WTC11 (cell line): ENCODE data around the gene CENPF. TPM values are rescaled to one million over a fixed set of nuclear protein-coding genes. Genes with fewer than 3 reads are reported as not detected.
"Not testable (repeated sequence)": the region's sequence is repeated elsewhere in the genome, so short reads cannot be mapped to it uniquely, and the experiment has no call there.

ENCODE experiments used
- ATAC-seq: fragments of 200-7000 bp; cut with Tn5 transposase; 2 replicates; pipeline ENCODE4 v1.10.0; 2021; ENCODE audit warnings: mild to moderate bottlenecking, moderate library complexity
- CTCF ChIA-PET: fragments of 300-600 bp; sonication (Branson Sonifier 250); formaldehyde crosslinking; loops from one replicate; lab custom pipeline; 2021; ENCODE audit warnings: antibody characterized with exemption; lab: Charles Lee
- POLR2A ChIA-PET: fragments of 350-600 bp; sonication (Branson Sonifier 250); formaldehyde crosslinking; loops from one replicate; lab custom pipeline; 2021; ENCODE audit warnings: antibody characterized with exemption; lab: Charles Lee
- DNase-seq: peaks from one replicate; pipeline ENCODE4 v3.0.0; 2021; ENCODE audit warnings: low spot score
- H3K27ac Mint-ChIP-seq: 2 replicates; pipeline ENCODE4 v1.8.0; 2021; ENCODE audit warnings: mixed read lengths
- H3K27me3 Mint-ChIP-seq: 2 replicates; pipeline ENCODE4 v1.8.0; 2021; ENCODE audit warnings: low read depth, mild to moderate bottlenecking, moderate library complexity, mixed read lengths
- H3K36me3 Mint-ChIP-seq: 2 replicates; pipeline ENCODE4 v1.8.0; 2021; ENCODE audit warnings: mixed read lengths
- H3K4me1 Mint-ChIP-seq: 2 replicates; pipeline ENCODE4 v1.8.0; 2022; ENCODE audit warnings: mixed read lengths
- H3K4me3 Mint-ChIP-seq: 2 replicates; pipeline ENCODE4 v1.8.0; 2021; ENCODE audit warnings: mild to moderate bottlenecking, moderate library complexity, mixed read lengths
- H3K9me3 Mint-ChIP-seq: 2 replicates; pipeline ENCODE4 v1.8.0; 2021; ENCODE audit warnings: mixed read lengths
- CREM ChIP-seq: sonication (generic); formaldehyde crosslinking; IDR thresholded peaks from 2 replicates; pipeline ENCODE4 v1.8.1; 2022; ENCODE audit warnings: mild to moderate bottlenecking, missing genetic modification reagents, moderate library complexity
- GRHL2 ChIP-seq: fragments of 250-450 bp; sonication (Bioruptor Pico); IDR thresholded peaks from 2 replicates; pipeline ENCODE4 v1.8.0; 2022; ENCODE audit warnings: mild to moderate bottlenecking, moderate library complexity; ENCODE audit not compliant: insufficient replicate concordance, severe bottlenecking
- KAT7 ChIP-seq: sonication (generic); formaldehyde crosslinking; IDR thresholded peaks from 2 replicates; pipeline ENCODE4 v1.8.1; 2023; ENCODE audit warnings: missing genetic modification reagents, mild to moderate bottlenecking, borderline replicate concordance
- NFATC4 ChIP-seq: fragments of 250-450 bp; sonication (Bioruptor Pico); IDR thresholded peaks from 2 replicates; pipeline ENCODE4 v1.9.0; 2021; ENCODE audit warnings: mild to moderate bottlenecking
- NFE2L1 ChIP-seq: sonication (generic); formaldehyde crosslinking; IDR thresholded peaks from 2 replicates; pipeline ENCODE4 v1.8.1; 2023; ENCODE audit warnings: missing genetic modification reagents
- NFYB ChIP-seq: sonication (generic); formaldehyde crosslinking; conservative IDR thresholded peaks from 2 replicates; pipeline ENCODE4 v1.8.0; 2022; ENCODE audit warnings: low read depth, missing genetic modification reagents
- SMAD3 ChIP-seq: sonication (generic); formaldehyde crosslinking; IDR thresholded peaks from 2 replicates; pipeline ENCODE4 v1.8.0; 2022; ENCODE audit warnings: missing genetic modification reagents, mild to moderate bottlenecking, borderline replicate concordance
- TCF7 ChIP-seq: sonication (generic); formaldehyde crosslinking; IDR thresholded peaks from 2 replicates; pipeline ENCODE4 v1.8.0; 2022; ENCODE audit warnings: mild to moderate bottlenecking, low read depth, missing genetic modification reagents, moderate library complexity
- ZNF121 ChIP-seq: sonication (generic); formaldehyde crosslinking; IDR thresholded peaks from 2 replicates; pipeline ENCODE4 v1.8.0; 2023; ENCODE audit warnings: missing genetic modification reagents
- ZNF416 ChIP-seq: fragments of 250-450 bp; sonication (Bioruptor Pico); IDR thresholded peaks from 2 replicates; pipeline ENCODE4 v1.9.0; 2021; ENCODE audit warnings: mild to moderate bottlenecking, inconsistent platforms
- total RNA-seq: library from RNA; stranded (reverse); gene quantifications from 3 replicates; pipeline ENCODE4 v1.2.3, GENCODE V29; 2021
- TF ChIP-seq, protein P1 (sequence below): sonication (generic); formaldehyde crosslinking; IDR thresholded peaks from 2 replicates; pipeline ENCODE4 v1.8.1; 2023; ENCODE audit warnings: mild to moderate bottlenecking, missing genetic modification reagents, moderate library complexity
- TF ChIP-seq, protein P2 (sequence below): sonication (generic); formaldehyde crosslinking; IDR thresholded peaks from 2 replicates; pipeline ENCODE4 v1.8.1; 2022; ENCODE audit warnings: mild to moderate bottlenecking, missing genetic modification reagents, moderate library complexity, borderline replicate concordance
- TF ChIP-seq, protein P3 (sequence below): sonication (generic); formaldehyde crosslinking; conservative IDR thresholded peaks from 2 replicates; pipeline ENCODE4 v1.8.1; 2023; ENCODE audit warnings: mild to moderate bottlenecking, low read depth, missing genetic modification reagents, moderate library complexity
- TF ChIP-seq, protein P4 (sequence below): sonication (generic); formaldehyde crosslinking; IDR thresholded peaks from 2 replicates; pipeline ENCODE4 v1.8.0; 2023; ENCODE audit warnings: missing genetic modification reagents, mild to moderate bottlenecking, borderline replicate concordance
- TF ChIP-seq, protein P5 (sequence below): fragments of 250-450 bp; sonication (Bioruptor Pico); IDR thresholded peaks from 2 replicates; pipeline ENCODE4 v1.8.0; 2021; ENCODE audit warnings: mild to moderate bottlenecking
- TF ChIP-seq, protein P6 (sequence below): sonication (generic); formaldehyde crosslinking; IDR thresholded peaks from 2 replicates; pipeline ENCODE4 v1.8.0; 2022; ENCODE audit warnings: mild to moderate bottlenecking, missing genetic modification reagents
- TF ChIP-seq, protein P7 (sequence below): fragments of 250-450 bp; sonication (Bioruptor Pico); IDR thresholded peaks from 2 replicates; pipeline ENCODE4 v1.9.0; 2021; ENCODE audit warnings: mild to moderate bottlenecking
- TF ChIP-seq, protein P8 (sequence below): sonication (generic); formaldehyde crosslinking; IDR thresholded peaks from 2 replicates; pipeline ENCODE4 v1.8.0; 2022; ENCODE audit warnings: mild to moderate bottlenecking, missing genetic modification reagents

CENPF gene
- total RNA-seq, 1 experiment from 2014 or later = 166 TPM

DNA sequence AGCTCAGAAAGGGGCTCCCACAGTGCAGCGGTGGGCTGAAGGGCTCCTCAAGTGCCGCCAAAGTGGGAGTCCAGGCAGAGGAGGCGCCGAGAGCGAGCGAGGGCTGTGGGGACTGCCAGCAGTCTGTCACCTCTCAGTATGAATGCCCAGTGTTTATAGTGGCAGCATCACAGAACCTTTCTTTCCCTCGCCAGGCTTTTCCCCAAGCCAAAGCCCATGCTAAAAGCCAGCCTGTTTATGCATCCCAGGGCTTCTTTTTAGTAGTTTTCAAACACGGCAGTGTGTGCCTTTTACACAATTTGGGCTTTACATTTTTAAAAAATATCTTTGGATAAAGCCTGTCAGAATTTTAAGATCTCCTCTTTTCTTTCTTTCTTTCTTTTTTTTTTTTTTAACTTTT lies 70.6 kb downstream of the CENPF start (continued):
- TF ChIP-seq, protein P1, sequence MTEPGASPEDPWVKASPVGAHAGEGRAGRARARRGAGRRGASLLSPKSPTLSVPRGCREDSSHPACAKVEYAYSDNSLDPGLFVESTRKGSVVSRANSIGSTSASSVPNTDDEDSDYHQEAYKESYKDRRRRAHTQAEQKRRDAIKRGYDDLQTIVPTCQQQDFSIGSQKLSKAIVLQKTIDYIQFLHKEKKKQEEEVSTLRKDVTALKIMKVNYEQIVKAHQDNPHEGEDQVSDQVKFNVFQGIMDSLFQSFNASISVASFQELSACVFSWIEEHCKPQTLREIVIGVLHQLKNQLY (CRISPR knock-in tag) = no peak
- no peak for TF ChIP-seq ZNF121
- TF ChIP-seq, protein P2, sequence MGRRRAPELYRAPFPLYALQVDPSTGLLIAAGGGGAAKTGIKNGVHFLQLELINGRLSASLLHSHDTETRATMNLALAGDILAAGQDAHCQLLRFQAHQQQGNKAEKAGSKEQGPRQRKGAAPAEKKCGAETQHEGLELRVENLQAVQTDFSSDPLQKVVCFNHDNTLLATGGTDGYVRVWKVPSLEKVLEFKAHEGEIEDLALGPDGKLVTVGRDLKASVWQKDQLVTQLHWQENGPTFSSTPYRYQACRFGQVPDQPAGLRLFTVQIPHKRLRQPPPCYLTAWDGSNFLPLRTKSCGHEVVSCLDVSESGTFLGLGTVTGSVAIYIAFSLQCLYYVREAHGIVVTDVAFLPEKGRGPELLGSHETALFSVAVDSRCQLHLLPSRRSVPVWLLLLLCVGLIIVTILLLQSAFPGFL (CRISPR knock-in tag) = no peak
- TF ChIP-seq TCF7 = no peak
- TF ChIP-seq, protein P3, sequence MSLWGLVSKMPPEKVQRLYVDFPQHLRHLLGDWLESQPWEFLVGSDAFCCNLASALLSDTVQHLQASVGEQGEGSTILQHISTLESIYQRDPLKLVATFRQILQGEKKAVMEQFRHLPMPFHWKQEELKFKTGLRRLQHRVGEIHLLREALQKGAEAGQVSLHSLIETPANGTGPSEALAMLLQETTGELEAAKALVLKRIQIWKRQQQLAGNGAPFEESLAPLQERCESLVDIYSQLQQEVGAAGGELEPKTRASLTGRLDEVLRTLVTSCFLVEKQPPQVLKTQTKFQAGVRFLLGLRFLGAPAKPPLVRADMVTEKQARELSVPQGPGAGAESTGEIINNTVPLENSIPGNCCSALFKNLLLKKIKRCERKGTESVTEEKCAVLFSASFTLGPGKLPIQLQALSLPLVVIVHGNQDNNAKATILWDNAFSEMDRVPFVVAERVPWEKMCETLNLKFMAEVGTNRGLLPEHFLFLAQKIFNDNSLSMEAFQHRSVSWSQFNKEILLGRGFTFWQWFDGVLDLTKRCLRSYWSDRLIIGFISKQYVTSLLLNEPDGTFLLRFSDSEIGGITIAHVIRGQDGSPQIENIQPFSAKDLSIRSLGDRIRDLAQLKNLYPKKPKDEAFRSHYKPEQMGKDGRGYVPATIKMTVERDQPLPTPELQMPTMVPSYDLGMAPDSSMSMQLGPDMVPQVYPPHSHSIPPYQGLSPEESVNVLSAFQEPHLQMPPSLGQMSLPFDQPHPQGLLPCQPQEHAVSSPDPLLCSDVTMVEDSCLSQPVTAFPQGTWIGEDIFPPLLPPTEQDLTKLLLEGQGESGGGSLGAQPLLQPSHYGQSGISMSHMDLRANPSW (CRISPR knock-in tag) = no peak
- no peak for TF ChIP-seq GRHL2 (CRISPR knock-in tag)
- TF ChIP-seq ZNF416 = no peak

DNA sequence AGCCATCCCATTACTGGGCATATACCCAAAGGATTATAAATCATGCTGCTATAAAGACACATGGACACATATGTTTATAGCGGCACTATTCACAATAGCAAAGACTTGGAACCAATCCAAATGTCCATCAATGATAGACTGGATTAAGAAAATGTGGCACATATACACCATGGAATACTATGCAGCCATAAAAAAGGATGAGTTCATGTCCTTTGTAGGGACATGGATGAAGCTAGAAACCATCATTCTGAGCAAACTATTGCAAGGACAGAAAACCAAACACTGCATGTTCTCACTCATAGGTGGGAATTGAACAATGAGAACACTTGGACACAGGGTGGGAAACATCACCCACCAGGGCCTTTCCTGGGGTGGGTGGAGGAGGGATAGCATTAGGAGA lies 72.5 kb downstream of the CENPF start:
- H3K27ac Mint-ChIP-seq = not testable (repeated sequence)
- peaks cover 26% of the 10 kb centered on the region for H3K9me3 Mint-ChIP-seq

DNA sequence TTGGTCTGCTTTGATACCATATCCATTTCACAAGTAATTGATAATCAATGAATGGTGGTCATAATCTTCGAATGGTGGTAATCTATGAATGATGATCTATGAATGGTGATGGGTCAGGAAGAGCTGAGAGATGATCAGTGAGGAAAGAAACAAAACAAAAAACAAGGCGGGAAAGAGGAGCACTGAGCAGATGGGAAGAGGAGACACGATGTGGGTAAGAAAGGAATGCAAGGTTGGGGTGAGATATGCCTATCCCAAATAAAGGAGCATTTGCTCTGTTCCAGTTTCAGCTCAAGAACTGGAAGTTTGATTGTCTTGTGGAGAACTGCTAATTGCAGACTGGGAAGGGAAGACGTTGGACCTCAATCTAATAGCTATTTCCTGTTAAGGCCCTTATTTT lies 73.8 kb downstream of the CENPF start:
- Mint-ChIP-seq H3K4me3 (no peak overlapping the region), H3K9me3 (peaks cover 23% of the 10 kb centered on the region), H3K4me1 (no peaks in the 10 kb centered on the region; the same call in 1 of the 2 replicates), H3K27ac (no peak overlapping the region), H3K27me3 (no peaks in the 10 kb centered on the region), H3K36me3 (peaks cover 24% of the 10 kb centered on the region)
- ChIA-PET POLR2A (no interaction called here), CTCF (interaction anchor here (1.4 kb wide), 1 partner anchor 344 kb away, joined by 8 read pairs; no protein-coding TSS in a partner anchor)
- DNase-seq = no peak
- ATAC-seq = no peak
- TF ChIP-seq, protein P4, sequence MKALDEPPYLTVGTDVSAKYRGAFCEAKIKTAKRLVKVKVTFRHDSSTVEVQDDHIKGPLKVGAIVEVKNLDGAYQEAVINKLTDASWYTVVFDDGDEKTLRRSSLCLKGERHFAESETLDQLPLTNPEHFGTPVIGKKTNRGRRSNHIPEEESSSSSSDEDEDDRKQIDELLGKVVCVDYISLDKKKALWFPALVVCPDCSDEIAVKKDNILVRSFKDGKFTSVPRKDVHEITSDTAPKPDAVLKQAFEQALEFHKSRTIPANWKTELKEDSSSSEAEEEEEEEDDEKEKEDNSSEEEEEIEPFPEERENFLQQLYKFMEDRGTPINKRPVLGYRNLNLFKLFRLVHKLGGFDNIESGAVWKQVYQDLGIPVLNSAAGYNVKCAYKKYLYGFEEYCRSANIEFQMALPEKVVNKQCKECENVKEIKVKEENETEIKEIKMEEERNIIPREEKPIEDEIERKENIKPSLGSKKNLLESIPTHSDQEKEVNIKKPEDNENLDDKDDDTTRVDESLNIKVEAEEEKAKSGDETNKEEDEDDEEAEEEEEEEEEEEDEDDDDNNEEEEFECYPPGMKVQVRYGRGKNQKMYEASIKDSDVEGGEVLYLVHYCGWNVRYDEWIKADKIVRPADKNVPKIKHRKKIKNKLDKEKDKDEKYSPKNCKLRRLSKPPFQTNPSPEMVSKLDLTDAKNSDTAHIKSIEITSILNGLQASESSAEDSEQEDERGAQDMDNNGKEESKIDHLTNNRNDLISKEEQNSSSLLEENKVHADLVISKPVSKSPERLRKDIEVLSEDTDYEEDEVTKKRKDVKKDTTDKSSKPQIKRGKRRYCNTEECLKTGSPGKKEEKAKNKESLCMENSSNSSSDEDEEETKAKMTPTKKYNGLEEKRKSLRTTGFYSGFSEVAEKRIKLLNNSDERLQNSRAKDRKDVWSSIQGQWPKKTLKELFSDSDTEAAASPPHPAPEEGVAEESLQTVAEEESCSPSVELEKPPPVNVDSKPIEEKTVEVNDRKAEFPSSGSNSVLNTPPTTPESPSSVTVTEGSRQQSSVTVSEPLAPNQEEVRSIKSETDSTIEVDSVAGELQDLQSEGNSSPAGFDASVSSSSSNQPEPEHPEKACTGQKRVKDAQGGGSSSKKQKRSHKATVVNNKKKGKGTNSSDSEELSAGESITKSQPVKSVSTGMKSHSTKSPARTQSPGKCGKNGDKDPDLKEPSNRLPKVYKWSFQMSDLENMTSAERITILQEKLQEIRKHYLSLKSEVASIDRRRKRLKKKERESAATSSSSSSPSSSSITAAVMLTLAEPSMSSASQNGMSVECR = no peak
- TF ChIP-seq CREM (no peak), NFE2L1 (CRISPR knock-in tag) (no peak), NFYB (CRISPR knock-in tag) (no peak), NFATC4 (CRISPR knock-in tag) (no peak), KAT7 (CRISPR knock-in tag) (no peak), SMAD3 (CRISPR knock-in tag) (no peak)
- TF ChIP-seq, protein P5, sequence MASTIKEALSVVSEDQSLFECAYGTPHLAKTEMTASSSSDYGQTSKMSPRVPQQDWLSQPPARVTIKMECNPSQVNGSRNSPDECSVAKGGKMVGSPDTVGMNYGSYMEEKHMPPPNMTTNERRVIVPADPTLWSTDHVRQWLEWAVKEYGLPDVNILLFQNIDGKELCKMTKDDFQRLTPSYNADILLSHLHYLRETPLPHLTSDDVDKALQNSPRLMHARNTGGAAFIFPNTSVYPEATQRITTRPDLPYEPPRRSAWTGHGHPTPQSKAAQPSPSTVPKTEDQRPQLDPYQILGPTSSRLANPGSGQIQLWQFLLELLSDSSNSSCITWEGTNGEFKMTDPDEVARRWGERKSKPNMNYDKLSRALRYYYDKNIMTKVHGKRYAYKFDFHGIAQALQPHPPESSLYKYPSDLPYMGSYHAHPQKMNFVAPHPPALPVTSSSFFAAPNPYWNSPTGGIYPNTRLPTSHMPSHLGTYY = no peak
- TF ChIP-seq, protein P6, sequence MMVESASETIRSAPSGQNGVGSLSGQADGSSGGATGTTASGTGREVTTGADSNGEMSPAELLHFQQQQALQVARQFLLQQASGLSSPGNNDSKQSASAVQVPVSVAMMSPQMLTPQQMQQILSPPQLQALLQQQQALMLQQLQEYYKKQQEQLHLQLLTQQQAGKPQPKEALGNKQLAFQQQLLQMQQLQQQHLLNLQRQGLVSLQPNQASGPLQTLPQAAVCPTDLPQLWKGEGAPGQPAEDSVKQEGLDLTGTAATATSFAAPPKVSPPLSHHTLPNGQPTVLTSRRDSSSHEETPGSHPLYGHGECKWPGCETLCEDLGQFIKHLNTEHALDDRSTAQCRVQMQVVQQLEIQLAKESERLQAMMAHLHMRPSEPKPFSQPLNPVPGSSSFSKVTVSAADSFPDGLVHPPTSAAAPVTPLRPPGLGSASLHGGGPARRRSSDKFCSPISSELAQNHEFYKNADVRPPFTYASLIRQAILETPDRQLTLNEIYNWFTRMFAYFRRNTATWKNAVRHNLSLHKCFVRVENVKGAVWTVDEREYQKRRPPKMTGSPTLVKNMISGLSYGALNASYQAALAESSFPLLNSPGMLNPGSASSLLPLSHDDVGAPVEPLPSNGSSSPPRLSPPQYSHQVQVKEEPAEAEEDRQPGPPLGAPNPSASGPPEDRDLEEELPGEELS = no peak
- TF ChIP-seq, protein P7, sequence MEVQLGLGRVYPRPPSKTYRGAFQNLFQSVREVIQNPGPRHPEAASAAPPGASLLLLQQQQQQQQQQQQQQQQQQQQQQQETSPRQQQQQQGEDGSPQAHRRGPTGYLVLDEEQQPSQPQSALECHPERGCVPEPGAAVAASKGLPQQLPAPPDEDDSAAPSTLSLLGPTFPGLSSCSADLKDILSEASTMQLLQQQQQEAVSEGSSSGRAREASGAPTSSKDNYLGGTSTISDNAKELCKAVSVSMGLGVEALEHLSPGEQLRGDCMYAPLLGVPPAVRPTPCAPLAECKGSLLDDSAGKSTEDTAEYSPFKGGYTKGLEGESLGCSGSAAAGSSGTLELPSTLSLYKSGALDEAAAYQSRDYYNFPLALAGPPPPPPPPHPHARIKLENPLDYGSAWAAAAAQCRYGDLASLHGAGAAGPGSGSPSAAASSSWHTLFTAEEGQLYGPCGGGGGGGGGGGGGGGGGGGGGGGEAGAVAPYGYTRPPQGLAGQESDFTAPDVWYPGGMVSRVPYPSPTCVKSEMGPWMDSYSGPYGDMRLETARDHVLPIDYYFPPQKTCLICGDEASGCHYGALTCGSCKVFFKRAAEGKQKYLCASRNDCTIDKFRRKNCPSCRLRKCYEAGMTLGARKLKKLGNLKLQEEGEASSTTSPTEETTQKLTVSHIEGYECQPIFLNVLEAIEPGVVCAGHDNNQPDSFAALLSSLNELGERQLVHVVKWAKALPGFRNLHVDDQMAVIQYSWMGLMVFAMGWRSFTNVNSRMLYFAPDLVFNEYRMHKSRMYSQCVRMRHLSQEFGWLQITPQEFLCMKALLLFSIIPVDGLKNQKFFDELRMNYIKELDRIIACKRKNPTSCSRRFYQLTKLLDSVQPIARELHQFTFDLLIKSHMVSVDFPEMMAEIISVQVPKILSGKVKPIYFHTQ (CRISPR knock-in tag) = no peak
- TF ChIP-seq, protein P8, sequence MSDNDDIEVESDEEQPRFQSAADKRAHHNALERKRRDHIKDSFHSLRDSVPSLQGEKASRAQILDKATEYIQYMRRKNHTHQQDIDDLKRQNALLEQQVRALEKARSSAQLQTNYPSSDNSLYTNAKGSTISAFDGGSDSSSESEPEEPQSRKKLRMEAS (CRISPR knock-in tag) = no peak

More for the DNA sequence above, 72.5 kb downstream of the CENPF start:
- H3K4me1 Mint-ChIP-seq, H3K27me3 Mint-ChIP-seq, DNase-seq, CTCF ChIA-PET, ATAC-seq, H3K4me3 Mint-ChIP-seq, POLR2A ChIA-PET: not testable (repeated sequence)
- peaks cover 33% of the 10 kb centered on the region for H3K36me3 Mint-ChIP-seq
